H4 (cell line): ENCODE data around the gene PM20D1. TPM values are rescaled to one million over a fixed set of nuclear protein-coding genes. Genes with fewer than 3 reads are reported as not detected.

Source experiments
- DNase-seq: peaks from one replicate; pipeline ENCODE4 v3.0.0-alpha.2; 2015; ENCODE audit warnings: low spot score
- total RNA-seq: library from RNA; depleted of rRNA; stranded (reverse); fragments of >200 nt; shearing (Covaris generic); gene quantifications from 2 replicates; pipeline ENCODE4 v1.2.3, GENCODE V29; 2014

Gene PM20D1
- total RNA-seq, 1 experiment from 2014 or later = not detected

DNA sequence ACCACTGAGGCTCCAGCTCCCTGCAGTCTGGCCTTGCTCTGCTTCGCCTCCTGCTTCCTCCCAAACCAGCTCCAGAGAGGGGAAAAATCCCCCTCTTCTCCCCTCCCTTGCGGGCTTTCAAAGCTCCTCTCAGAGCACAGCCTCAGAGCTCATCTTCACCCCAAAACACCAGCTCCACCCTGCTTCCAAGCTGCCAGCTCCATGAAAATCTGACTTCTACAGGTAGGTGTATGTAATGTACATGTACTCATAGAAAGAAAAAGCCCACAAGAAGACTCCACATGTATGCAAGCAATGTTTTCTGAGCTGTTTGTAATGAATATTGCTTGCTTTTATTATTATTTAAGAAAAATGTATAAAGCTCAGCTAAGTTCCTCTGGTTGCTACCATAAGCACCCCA, 45.3 kb downstream of the PM20D1 start:
- no peak for DNase-seq

DNA sequence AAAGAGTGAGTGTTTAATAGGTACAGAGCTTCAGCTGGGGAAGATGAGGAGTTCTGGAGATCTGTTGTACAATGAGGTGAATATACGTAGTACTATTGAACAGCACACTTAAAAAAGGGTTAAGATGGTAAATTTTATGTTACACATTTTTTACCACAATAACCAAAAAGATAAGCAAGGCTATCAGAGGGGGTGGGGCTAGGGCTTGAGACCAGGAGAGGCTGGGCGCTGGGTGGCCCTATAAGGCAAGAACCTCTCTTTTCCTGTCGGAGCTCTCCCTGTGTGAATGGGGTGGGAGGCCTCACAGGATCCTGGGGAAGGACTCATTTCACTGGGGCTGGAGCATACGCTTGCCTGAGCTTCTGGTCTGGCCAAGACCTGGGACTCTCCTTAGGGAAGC, 45.9 kb downstream of the PM20D1 start:
- DNase-seq = no peak

DNA sequence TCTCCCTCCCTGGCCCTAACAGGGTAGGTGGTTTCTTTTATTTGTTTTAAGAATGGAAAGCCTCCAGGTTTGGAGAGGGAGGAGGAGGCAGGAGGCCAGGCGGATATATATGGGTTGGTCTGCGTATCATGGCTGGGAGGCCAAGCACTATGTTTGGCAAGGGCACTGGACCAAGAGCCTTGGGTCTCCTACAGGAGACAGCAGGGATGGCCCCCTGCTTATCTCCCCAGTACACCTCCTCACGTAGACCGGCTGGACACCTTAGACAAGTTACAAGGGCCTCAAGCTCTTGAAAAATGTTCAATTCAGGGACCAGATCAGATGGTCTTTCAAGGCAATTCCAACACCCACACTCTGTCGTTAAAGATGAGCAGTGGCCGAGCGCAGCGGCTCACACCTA, 47.9 kb downstream of the PM20D1 start:
- DNase-seq = no peak

DNA sequence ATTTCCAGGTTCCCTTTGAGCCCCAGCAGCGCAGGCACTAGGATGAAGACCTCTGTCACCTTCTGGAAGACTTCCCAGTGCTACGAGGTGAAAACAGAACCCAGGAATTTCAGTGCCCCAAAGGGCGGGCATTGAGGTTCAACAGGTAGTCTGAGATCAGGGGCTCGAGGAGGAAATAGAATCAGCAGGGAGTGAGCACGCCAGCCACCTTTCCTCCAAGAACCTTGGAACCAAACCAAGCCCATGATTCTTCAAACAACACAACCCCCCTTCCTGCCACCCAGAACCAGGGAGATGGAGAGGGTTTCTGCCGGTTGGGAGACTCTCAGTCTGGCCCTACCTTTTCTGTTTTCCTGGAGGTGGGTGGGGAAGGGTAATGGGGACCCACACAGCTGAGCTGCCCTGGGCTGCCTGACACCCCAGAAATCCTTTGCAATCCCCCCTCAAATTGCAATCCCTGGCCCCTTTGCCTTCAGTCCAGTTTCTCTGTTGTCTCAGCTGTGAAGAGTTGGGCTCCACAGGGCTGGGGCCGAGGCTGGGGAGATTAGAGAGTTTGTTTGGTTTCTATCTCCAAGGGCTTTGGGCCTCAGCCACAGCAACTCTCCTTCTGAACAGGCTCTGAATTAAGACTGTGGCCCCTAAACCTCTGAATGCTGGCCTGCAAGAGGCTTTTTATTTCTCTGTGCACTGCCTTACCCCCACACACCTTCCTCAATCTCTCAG, 48.8 kb downstream of the PM20D1 start:
- no peak for DNase-seq

DNA sequence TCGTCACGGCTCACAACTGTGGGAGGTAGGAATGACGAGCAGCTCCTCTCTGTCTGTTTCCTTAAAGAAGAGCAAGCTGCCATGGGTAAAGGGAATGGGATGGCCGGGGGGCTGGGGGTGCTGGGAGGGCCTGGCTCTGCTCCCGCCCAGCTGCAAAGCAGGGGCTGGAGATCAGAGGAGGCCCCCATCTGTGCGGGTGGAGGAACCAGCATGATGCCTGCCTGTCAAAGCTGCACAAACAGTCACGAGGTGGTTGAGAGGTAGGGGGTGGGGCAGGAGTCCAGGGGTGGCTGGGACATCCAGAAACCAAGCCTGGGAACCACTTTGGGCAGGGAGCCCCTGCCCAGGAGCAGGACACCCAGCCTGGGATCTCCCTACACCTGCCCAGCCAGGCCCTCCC, 49.5 kb downstream of the PM20D1 start:
- DNase-seq = no peak

DNA sequence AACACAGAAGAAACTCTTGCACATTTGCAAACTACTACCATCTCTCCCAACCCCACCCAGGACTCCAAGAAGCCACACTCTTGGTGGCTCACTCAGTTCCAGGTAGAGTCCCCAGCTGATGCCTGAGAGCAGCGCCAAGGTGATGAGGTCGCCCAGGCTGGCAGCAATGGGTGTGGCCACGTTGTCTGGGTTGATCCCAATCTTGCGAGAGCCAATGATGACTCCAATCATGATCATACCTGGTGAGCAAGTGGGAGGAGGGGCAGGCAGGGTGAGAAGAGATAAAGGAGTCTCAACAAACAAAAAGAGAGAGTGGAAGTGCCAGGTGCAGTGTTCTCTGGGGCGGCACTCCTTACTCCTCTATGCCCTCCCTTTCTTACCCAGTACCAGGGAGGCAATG, 51.4 kb downstream of the PM20D1 start:
- DNase-seq = no peak

DNA sequence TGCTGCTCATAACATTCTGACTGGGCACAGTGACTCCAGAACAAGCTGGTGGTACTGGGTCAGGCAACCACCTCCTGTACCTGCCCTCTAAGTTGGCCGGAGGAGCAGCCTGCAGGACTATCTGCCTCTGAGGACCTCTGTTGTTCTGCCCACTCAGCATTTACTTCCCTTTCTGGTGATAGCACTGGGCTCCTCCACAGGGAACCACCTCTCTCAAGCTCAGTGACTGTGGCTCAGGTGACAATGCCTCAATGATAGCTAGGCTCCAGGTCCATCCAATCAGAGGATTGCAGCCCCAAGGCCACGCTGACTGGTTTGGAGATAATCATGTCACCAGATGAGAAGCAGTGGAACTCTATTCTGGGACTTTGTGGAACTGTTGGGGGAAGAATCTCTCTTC, 52.8 kb downstream of the PM20D1 start:
- no peak for DNase-seq

DNA sequence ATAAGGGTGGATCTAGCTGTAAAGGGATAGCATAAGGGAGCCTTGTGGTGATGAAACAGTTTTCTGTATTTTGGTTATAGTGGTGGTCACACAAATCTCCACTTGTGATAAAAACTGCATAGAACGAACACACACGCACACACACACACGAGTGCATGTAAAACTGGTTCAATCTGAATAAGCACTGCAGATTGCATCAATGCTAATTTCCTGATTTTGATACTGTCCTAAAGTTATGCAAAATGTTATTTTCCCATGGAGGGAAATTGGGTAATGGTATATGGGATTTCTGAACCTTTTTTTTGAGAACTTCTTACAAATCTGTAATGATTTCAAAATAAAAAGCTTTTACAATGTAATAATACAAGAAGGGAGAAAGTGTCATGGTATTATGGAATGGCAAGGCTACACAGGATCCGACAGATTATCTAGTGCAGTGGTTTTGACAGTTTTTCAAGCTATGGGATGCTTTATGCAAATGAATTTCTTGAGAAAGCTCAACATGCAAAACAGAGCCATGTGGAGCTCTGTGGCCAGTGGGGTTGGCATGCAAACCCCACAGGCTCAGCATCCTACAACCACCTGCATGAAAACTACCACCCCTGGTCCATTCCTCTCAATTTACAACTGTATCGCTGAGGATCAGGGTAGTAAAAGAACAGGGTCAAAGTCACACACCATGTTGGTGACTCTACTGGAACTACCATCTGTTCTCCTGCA, 55.8 kb downstream of the PM20D1 start:
- no peak for DNase-seq

DNA sequence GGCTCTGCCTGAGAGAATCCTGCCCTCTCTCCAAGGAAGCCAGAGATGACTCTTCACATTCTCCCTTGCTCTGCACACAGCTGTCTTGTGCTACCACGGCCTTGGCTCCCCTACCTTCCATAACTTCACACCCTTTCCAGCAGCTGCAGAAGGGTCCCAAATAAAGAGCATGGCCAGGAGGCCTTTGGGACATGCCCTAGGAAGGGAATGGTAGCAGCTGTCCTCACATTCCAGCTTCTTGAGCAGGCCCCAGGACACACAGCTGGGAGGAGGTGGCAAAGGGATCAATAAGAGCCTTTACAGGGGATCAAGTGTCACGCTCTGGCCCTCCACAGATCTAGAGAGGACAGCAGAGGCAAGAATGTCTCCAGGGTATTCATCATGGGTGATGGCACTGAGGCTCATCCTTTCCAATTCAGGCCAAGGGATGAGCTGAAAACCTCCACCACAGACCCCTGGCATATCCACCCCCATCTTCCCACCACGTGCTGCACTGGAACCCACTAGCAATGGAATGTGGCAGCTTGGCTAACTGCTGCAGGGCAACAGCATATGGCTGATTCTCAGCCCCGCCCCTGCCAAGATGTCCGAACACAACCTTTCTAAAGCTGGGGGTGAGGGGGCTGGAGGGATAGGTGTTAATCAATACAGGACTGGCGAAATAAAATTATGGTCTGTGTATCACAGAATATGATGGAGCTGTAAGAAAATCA, 56.8 kb downstream of the PM20D1 start:
- no peak for DNase-seq

DNA sequence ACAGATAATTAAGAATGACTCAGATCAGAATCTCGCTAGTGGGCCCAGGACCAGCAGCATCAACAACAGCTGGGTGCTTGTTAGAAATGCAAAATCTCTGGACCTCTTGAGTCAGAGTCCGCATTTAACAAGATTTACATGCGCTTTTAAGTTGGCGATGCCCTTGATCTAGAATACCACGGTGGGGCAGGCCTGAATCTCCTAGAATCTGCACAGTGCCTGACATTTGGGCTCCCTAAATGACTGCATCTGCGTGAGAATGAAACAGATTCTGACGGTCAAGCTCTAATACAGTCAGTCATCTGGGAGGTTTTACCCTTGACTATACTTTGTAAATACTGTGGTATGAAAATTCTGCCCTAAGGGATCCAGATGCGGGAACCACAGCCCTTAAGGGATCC, 57.5 kb downstream of the PM20D1 start:
- no peak for DNase-seq

DNA sequence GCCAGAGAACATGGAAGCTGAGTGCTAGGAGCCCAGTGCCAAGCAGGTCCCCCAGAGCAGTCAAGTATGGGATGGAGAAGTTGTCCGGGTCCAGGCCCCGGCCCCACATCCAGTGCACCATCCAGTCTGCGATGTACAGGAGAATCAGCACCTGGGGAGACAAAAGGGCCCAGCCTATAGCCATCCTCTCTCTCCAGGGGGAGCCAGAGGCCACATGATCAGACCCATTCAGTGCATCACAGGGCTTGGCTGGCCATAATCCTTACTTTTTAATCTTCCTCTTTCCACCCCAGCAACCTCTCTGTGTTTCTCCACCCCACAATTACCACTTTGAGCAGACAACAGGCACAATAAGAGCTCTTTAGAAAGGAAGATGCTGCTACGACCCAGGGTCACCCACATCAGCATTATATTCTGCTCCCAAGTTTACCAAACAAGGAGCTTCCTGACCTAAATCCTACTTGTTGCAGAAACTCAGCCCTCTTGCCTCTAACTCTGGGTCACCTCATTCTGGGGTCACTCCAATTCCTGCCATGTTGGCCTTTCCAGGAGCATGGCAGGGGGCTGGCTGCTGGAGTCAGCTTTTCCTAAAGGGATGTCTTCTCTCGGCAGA, 58.3 kb downstream of the PM20D1 start:
- no peak for DNase-seq

DNA sequence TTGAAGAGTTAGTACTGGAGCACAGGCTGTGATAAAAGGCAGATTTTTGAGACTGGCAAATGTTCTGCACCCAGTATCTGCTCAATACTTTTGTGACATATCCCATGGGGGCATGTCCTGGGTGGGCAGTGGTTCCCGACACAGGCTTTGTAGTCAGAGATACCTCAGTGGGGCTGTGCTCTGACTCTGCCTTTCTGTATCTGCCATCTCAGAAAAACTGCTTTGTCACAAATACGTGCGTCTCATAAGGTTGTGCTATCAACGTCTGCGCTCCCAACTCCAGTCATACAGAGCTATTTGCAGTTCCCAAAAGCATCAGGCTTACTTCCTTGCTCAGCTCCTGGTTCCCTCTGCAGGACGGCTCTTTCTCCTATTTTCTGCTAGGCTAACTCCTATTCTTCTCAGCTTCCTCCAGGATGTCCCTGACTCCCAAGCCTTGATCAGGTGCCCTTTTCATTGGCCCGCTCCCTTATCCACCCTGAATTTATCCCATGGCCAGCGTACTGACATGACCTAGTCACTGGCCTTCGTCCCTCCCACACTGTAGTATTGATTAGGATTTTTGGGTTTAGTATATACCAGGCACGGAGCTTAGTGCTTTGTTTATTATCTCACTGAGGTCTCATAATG, 62.5 kb downstream of the PM20D1 start:
- DNase-seq = no peak

DNA sequence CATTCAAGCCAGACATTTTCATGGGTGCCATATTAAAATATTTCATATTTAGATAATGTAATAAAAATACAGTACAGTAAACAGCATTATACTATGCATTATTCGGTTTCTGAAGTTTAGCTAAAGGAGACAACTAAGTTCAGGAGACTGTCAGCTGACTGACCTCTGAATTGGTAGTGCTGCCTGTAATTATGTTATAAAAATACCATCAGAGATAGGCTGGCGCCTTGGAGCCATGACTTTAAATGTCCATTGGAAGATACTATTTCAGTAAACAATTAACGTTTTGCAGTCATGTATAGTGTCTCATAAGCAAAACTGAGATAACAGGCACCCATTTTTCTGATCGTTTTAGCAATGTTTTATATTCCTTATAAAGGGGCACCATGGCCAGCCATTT, 63.3 kb downstream of the PM20D1 start:
- no peak for DNase-seq

DNA sequence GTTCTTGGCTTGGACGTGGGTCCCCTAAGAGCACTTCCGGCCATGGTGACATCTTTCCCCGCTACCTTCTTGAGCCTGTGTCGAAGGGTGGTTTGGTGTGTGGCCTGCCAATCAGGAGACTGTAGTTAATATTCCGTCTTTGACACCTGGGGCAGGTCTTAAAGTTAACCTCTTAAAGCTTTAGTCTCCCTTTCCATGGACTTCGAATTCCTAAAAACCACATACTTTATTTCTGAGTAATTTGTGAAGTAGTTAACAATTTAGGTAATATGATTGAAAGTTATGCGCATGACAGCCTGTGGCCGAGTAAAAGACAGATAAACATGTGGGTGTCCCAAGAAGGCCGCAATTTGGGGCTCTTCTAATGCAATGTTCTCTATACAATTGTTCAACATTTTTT, 64.5 kb downstream of the PM20D1 start:
- no peak for DNase-seq

DNA sequence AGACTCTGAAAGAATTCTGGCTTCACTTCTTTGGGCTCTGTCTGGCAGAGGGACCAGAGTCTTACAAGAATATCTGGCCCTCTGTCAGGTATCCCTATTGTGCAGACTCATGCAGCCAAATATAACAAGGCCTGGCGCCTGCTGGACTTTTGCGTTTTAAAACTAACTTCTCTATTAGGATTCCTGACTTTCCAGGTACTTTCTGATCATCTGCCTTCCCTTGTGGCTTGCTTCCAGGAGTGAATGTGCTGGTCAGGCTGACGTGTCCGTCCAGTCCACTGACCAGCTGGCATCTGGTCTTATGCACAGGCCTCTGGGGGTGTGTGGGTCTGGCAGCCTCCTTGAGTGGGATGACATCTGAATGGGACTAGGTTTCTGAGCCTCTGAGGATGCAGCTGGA, 66.0 kb downstream of the PM20D1 start:
- no peak for DNase-seq

DNA sequence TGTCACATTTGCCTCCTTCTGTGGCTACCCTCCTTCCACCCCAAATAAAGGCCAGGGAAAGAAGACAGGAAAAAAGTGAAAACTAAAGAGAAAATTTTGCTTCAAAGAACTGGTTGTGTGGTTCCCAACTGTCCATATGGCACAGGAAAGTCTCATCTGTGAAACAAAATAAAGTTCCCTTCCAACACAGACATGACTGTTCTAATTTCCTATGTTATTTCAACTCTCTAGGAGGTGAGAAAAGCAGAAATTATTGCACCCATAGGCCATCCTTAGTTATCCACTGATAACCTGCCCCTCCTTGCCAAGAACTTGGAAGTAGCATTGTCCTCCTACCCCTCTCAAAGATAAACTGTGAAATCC, 66.5 kb downstream of the PM20D1 start:
- no peak for DNase-seq

DNA sequence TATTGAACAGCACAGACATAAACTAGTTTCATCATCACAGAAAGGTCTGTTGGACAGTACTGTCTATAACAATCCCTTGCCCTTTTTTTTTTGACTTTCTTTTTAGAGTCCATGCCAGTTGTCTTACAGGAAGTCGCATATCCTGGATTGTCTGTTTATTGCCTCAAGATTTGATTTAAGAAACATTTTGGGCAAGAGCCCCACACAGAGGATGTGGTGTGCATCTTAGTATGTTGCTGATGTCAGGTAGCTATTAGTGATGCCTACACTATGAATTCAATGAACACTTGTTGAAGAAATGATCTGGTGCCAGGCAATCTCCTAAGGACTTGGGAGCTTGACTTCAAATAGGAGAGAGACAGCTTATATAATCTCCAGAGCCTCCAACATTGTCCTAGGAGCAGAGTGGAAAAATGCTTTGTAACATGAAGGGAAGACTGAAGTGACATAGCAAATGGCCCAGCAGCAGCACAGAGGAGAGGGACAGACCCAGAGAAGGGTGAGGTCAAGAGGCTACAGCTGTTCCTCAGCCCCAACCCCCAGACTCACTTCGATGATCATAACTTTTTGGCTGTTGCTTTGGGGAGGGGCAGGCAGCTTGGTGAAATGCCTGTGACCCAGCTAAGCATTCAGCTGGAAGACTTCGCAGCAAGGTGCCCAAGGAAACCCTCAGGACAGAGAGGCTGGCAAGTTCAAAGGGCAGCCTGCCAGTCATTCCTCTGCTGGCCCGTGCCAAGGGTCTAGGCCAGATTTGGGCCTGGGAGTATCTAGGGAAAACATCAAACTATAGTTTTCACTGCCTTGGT, 67.1 kb downstream of the PM20D1 start:
- DNase-seq = no peak

DNA sequence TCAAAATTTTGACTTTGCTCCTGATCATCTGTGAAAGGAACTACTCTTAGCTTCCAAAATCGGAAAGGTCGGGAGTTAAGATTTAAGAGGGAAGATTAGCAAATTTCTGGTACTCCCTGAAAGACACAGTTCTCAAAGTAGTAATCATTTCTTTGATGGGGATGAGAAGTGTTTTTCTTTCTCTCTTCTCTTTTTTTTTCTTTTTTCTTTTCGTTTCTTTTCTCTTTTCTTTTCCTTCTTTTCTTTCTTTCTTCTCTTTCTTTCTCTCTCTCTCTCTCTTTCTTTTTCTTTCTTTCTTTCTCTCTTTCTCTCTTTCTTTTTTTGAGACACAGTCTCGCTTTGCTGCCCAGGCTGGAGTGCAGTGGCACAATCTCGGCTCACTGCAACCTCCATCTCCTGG, 69.6 kb downstream of the PM20D1 start:
- no peak for DNase-seq
